Esophagus squamous epithelium (tissue), 5 donors: ENCODE measurements around the gene SLC17A1. TPM values are rescaled to one million over a fixed set of nuclear protein-coding genes. Genes with fewer than 3 reads are reported as not detected.

Experiments
- DNase-seq: peaks from one replicate; lab custom pipeline; 2025; lab: John Stamatoyannopoulos, UW
- H3K27ac ChIP-seq, 4 donors: fragments of 200-600 bp; sonication (generic); one replicate each; pipeline ENCODE4 v1.5.1; 2016 to 2019; ENCODE audit warnings: mild to moderate bottlenecking in 1 of 4
- H3K27me3 ChIP-seq, 4 donors: fragments of 200-600 bp; sonication (generic); 1 replicate in 3 of 4; 2 replicates in 1 of 4; pipeline versions ENCODE4 v1.5.1 to v1.6.0; 2017 to 2021; ENCODE audit warnings: antibody characterized with exemption in 1 of 4
- H3K36me3 ChIP-seq, 3 donors: fragments of 200-600 bp; sonication (generic); one replicate each; pipeline ENCODE4 v1.5.1; 2016 to 2019
- H3K4me1 ChIP-seq, 3 donors: fragments of 200-600 bp; sonication (generic); one replicate each; pipeline ENCODE4 v1.5.1; 2017 to 2019
- H3K4me3 ChIP-seq, 4 donors: fragments of 200-600 bp; sonication (generic); 1 replicate in 3 of 4; 2 replicates in 1 of 4; pipeline ENCODE4 v1.5.1; 2016 to 2019; ENCODE audit warnings: mild to moderate bottlenecking in 2 of 4, moderate library complexity in 1 of 4
- H3K9me3 ChIP-seq, 3 donors: fragments of 200-600 bp; sonication (generic); one replicate each; pipeline ENCODE4 v1.5.1; 2016 to 2019
- POLR2A ChIP-seq, 4 donors: fragments of 450-650 bp; IDR thresholded peaks; one replicate each; pipeline ENCODE4 v1.6.1; 2017; ENCODE audit warnings: antibody characterized with exemption in 4 of 4, mild to moderate bottlenecking in 4 of 4, moderate library complexity in 3 of 4
- WGBS, 2 donors: methylation state at CpG; one replicate each; pipeline ENCODE4 v1.1.5; 2018; 5-methylcytosine and 5-hydroxymethylcytosine counted together
- intact Hi-C: fragments of 100-400 bp; cut with DNase I; formaldehyde crosslinking; loops from one replicate; pipeline ENCODE4 v1.15.0; 2022
- total RNA-seq, 4 donors: library from RNA; depleted of rRNA; stranded (reverse); fragments of >200 nt; gene quantifications; one replicate each; pipeline ENCODE4 v1.1.0, GENCODE V29; 2016
- TF ChIP-seq, protein P1 (sequence below), 6 experiments: fragments of 450-650 bp in 4 of 6; fragments of 200-600 bp in 2 of 6; sonication (generic) in 2 of 6; IDR thresholded peaks; one replicate each; pipeline ENCODE4 v1.5.1; 2016 to 2019; ENCODE audit warnings: antibody characterized with exemption in 6 of 6, mild to moderate bottlenecking in 4 of 6, moderate library complexity in 4 of 6
- donor health status: DM: yes; HTN: yes; CAD: no.

SLC17A1 gene, protein sequence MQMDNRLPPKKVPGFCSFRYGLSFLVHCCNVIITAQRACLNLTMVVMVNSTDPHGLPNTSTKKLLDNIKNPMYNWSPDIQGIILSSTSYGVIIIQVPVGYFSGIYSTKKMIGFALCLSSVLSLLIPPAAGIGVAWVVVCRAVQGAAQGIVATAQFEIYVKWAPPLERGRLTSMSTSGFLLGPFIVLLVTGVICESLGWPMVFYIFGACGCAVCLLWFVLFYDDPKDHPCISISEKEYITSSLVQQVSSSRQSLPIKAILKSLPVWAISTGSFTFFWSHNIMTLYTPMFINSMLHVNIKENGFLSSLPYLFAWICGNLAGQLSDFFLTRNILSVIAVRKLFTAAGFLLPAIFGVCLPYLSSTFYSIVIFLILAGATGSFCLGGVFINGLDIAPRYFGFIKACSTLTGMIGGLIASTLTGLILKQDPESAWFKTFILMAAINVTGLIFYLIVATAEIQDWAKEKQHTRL
- total RNA-seq: not detected

- no peak within 1 kb of the TSS for H3K27ac ChIP-seq
- no peak for DNase-seq
- no peak within 1 kb of the TSS for H3K4me3 ChIP-seq
- H3K36me3 ChIP-seq: no peaks in the 10 kb centered on the region
- WGBS, 2 donors: 59 to 64% methylated on average over 8 of the region's 8 CpGs
- no peaks in the 10 kb centered on the region for H3K27me3 ChIP-seq
- no peaks in the 10 kb centered on the region for H3K4me1 ChIP-seq
- TF ChIP-seq, protein P1, sequence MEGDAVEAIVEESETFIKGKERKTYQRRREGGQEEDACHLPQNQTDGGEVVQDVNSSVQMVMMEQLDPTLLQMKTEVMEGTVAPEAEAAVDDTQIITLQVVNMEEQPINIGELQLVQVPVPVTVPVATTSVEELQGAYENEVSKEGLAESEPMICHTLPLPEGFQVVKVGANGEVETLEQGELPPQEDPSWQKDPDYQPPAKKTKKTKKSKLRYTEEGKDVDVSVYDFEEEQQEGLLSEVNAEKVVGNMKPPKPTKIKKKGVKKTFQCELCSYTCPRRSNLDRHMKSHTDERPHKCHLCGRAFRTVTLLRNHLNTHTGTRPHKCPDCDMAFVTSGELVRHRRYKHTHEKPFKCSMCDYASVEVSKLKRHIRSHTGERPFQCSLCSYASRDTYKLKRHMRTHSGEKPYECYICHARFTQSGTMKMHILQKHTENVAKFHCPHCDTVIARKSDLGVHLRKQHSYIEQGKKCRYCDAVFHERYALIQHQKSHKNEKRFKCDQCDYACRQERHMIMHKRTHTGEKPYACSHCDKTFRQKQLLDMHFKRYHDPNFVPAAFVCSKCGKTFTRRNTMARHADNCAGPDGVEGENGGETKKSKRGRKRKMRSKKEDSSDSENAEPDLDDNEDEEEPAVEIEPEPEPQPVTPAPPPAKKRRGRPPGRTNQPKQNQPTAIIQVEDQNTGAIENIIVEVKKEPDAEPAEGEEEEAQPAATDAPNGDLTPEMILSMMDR (IDR thresholded peaks at IDR 0.05): no peak
- no peak for TF ChIP-seq POLR2A (IDR thresholded peaks at IDR 0.05)
- H3K9me3 ChIP-seq: no peaks in the 10 kb centered on the region
- intact Hi-C loops: no loop called here
Observed at GRCh38 chr6:25831532-25832306, at the start of gene SLC17A1. TSS of gene SLC17A1 (minus strand) at chr6:25832052. CDS start at chr6:25830557, 1,495 bp downstream.

DNA sequence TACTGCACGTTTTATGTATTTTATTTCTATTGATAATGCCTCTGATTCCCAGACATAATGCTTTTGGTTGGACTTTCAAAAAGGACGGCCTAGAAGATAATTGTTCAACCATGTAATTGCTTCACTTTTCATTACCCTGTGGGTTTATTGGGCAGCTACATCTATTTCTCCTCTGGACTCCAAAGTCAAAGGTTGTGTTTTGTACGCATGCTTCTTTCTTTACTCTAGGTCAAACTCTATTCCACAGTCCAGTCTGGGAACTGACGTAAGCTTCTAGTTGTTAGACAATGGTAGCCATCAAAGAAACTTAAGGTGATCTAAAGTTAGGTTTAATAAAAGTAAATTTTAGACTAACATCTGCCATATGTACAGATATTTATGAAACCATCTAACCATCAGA, 48.7 kb upstream of the SLC17A1 start:
- no peak overlapping the region for H3K4me3 ChIP-seq
- WGBS, 2 donors: 85 to 86% methylated on average over 4 of the region's 4 CpGs
- intact Hi-C loops: no loop called here
- no peak for DNase-seq
- H3K36me3 ChIP-seq: no peaks in the 10 kb centered on the region
- TF ChIP-seq, protein P1 (IDR thresholded peaks at IDR 0.05): no peak
- no peak for TF ChIP-seq POLR2A (IDR thresholded peaks at IDR 0.05)
- H3K27ac ChIP-seq: no peak overlapping the region
- no peaks in the 10 kb centered on the region for H3K4me1 ChIP-seq
- no peaks in the 10 kb centered on the region for H3K9me3 ChIP-seq
- peaks cover 0 to 5% (median 0%) of the 10 kb centered on the region in 4 donors for H3K27me3 ChIP-seq

DNA sequence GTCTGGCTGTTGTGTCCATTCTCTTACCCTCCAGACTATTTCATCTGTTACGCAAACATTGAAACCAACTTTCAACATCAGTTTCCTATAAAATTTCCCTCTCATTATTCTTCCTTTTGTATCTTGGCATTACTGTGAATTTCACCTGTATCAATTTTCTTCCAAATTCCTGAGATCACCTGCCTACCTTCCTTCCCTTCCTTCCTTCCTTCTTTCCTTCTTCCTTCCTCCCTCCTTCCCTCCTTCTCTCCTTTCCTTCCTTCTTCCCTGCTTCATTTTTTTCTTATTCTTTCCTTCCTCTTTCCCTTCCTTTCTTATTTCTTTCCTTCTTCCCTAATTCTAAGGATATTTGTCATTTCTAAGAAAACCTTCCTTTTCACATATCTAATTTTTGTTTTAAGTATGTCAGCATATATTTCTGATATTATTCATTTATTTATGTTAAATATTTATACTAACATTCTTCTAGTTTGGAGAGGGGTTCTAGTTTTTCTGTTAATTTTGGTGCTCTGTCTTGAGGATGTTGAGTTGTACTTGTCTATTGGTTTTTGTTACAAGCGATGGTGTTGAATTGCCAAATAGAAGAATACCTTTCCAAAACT, 47.0 kb upstream of the SLC17A1 start:
- TF ChIP-seq, protein P1 (IDR thresholded peaks at IDR 0.05): no peak
- TF ChIP-seq POLR2A (IDR thresholded peaks at IDR 0.05): no peak
- Histone ChIP-seq H3K27me3 (peaks cover 0 to 5% (median 0%) of the 10 kb centered on the region in 4 donors), H3K27ac (no peak overlapping the region), H3K9me3 (no peaks in the 10 kb centered on the region), H3K4me1 (no peaks in the 10 kb centered on the region), H3K36me3 (no peaks in the 10 kb centered on the region), H3K4me3 (no peak overlapping the region)
- no peak for DNase-seq
- intact Hi-C loops: no loop called here
- WGBS, 2 donors: 88 to 96% methylated on average over 2 of the region's 2 CpGs

DNA sequence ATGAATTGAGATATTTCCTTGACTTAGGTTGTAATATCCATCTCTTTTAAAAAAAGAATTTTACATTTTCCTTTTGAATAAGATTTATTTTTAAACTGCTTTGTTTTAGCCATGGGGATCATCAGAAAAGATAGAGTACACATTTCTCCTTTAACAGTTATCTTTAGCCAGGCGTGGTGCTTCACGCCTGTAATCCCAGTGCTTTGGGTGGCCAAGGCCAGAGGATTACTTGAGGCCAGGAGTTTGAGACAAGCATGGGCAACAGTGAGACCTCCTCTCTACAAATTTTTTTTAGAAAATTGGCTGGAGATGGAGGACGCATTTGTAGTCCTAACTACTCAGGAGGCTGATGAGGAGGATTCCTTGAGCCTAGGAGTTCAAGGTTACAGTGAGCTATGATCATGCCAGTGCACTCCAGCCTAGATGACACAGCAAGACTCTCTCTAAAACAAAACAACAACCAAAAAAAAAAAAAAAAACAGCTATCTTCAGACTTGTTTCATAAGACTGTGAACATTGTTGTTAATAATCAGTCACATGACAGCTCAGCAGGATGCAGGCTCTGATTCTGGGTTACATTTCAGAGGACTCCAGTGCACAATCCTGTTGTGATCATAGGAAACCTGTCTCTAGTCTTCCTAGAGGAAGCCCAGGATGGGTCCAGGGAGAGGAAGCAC, 44.2 kb upstream of the SLC17A1 start:
- Histone ChIP-seq H3K9me3 (no peaks in the 10 kb centered on the region), H3K36me3 (no peaks in the 10 kb centered on the region), H3K27ac (no peak overlapping the region), H3K4me3 (no peak overlapping the region), H3K27me3 (no peaks in the 10 kb centered on the region), H3K4me1 (no peaks in the 10 kb centered on the region)
- DNase-seq: no peak
- WGBS, 2 donors: 77 to 79% methylated on average over 3 of the region's 3 CpGs
- no peak for TF ChIP-seq POLR2A (IDR thresholded peaks at IDR 0.05)
- TF ChIP-seq, protein P1 (IDR thresholded peaks at IDR 0.05): no peak
- intact Hi-C loops: no loop called here
